ENCODE results near the gene VPS37B.

VPS37B gene

GRCh38 chr12:122840580-122841513 lies 55.1 kb downstream of the VPS37B start:
- Histone ChIP-seq H3K9ac (ENCODE audit: low read depth in 1 of 2, low read length in 2 of 2) (no peak overlapping the region), H3K4me3 (ENCODE audit: low read length in 2 of 2) (no peak overlapping the region), H3K4me1 (ENCODE audit: control insufficient read depth in 2 of 2, insufficient read depth in 2 of 2, low read length in 2 of 2) (peaks cover 33 to 36% of the 10 kb centered on the region in 2 donors), H3K27ac (ENCODE audit: low read depth in 2 of 2, low read length in 2 of 2) (no peak overlapping the region), H3K27me3 (ENCODE audit: control insufficient read depth in 2 of 2, insufficient read depth in 2 of 2, low read length in 2 of 2) (no peaks in the 10 kb centered on the region), H3K9me3 (ENCODE audit: control insufficient read depth in 2 of 2, low read length in 2 of 2) (no peaks in the 10 kb centered on the region), H3K36me3 (ENCODE audit: control insufficient read depth in 2 of 2, insufficient read depth in 2 of 2, low read length in 2 of 2) (peaks cover 0 to 2% of the 10 kb centered on the region in 2 donors)

GRCh38 chr12:122839907-122840554 lies 55.9 kb downstream of the VPS37B start:
- H3K4me3 ChIP-seq (ENCODE audit: low read length in 2 of 2) = no peak overlapping the region
- no peak overlapping the region for H3K27ac ChIP-seq (ENCODE audit: low read depth in 2 of 2, low read length in 2 of 2)
- peaks cover 0 to 2% of the 10 kb centered on the region in 2 donors for H3K36me3 ChIP-seq (ENCODE audit: control insufficient read depth in 2 of 2, insufficient read depth in 2 of 2, low read length in 2 of 2)
- peaks cover 33 to 36% of the 10 kb centered on the region in 2 donors for H3K4me1 ChIP-seq (ENCODE audit: control insufficient read depth in 2 of 2, insufficient read depth in 2 of 2, low read length in 2 of 2)
- H3K27me3 ChIP-seq (ENCODE audit: control insufficient read depth in 2 of 2, insufficient read depth in 2 of 2, low read length in 2 of 2) = no peaks in the 10 kb centered on the region
- H3K9me3 ChIP-seq (ENCODE audit: control insufficient read depth in 2 of 2, low read length in 2 of 2) = no peaks in the 10 kb centered on the region
- no peak overlapping the region for H3K9ac ChIP-seq (ENCODE audit: low read depth in 1 of 2, low read length in 2 of 2)

GRCh38 chr12:122838841-122839240 lies 57.1 kb downstream of the VPS37B start:
- Histone ChIP-seq H3K36me3 (ENCODE audit: control insufficient read depth in 2 of 2, insufficient read depth in 2 of 2, low read length in 2 of 2) (peaks cover 0 to 2% of the 10 kb centered on the region in 2 donors), H3K27me3 (ENCODE audit: control insufficient read depth in 2 of 2, insufficient read depth in 2 of 2, low read length in 2 of 2) (no peaks in the 10 kb centered on the region), H3K4me1 (ENCODE audit: control insufficient read depth in 2 of 2, insufficient read depth in 2 of 2, low read length in 2 of 2) (peaks cover 38 to 45% of the 10 kb centered on the region in 2 donors), H3K4me3 (ENCODE audit: low read length in 2 of 2) (peak overlapping the region; percentile 10 to 31), H3K27ac (ENCODE audit: low read depth in 2 of 2, low read length in 2 of 2) (peak overlapping the region; percentile 77 to 78), H3K9me3 (ENCODE audit: control insufficient read depth in 2 of 2, low read length in 2 of 2) (no peaks in the 10 kb centered on the region), H3K9ac (ENCODE audit: low read depth in 1 of 2, low read length in 2 of 2) (peak overlapping the region; percentile 14 to 61)

GRCh38 chr12:122837306-122838265 lies 58.3 kb downstream of the VPS37B start:
- peak overlapping the region; percentile 78 to 89 for H3K27ac ChIP-seq (ENCODE audit: low read depth in 2 of 2, low read length in 2 of 2)
- peaks cover 38 to 45% of the 10 kb centered on the region in 2 donors for H3K4me1 ChIP-seq (ENCODE audit: control insufficient read depth in 2 of 2, insufficient read depth in 2 of 2, low read length in 2 of 2)
- no peaks in the 10 kb centered on the region for H3K27me3 ChIP-seq (ENCODE audit: control insufficient read depth in 2 of 2, insufficient read depth in 2 of 2, low read length in 2 of 2)
- H3K4me3 ChIP-seq (ENCODE audit: low read length in 2 of 2) = peak overlapping the region; percentile 80 to 82
- peaks cover 0 to 2% of the 10 kb centered on the region in 2 donors for H3K36me3 ChIP-seq (ENCODE audit: control insufficient read depth in 2 of 2, insufficient read depth in 2 of 2, low read length in 2 of 2)
- H3K9ac ChIP-seq (ENCODE audit: low read depth in 1 of 2, low read length in 2 of 2) = peak overlapping the region; percentile 47 to 81
- no peaks in the 10 kb centered on the region for H3K9me3 ChIP-seq (ENCODE audit: control insufficient read depth in 2 of 2, low read length in 2 of 2)

GRCh38 chr12:122836027-122836921 lies 59.6 kb downstream of the VPS37B start:
- Histone ChIP-seq H3K27ac (ENCODE audit: low read depth in 2 of 2, low read length in 2 of 2) (peak overlapping the region; percentile 86 to 89), H3K4me1 (ENCODE audit: control insufficient read depth in 2 of 2, insufficient read depth in 2 of 2, low read length in 2 of 2) (peaks cover 38 to 45% of the 10 kb centered on the region in 2 donors), H3K4me3 (ENCODE audit: low read length in 2 of 2) (peak overlapping the region; percentile 80 to 82), H3K9ac (ENCODE audit: low read depth in 1 of 2, low read length in 2 of 2) (peak overlapping the region; percentile 75 to 81), H3K36me3 (ENCODE audit: control insufficient read depth in 2 of 2, insufficient read depth in 2 of 2, low read length in 2 of 2) (peaks cover 0 to 2% of the 10 kb centered on the region in 2 donors), H3K9me3 (ENCODE audit: control insufficient read depth in 2 of 2, low read length in 2 of 2) (no peaks in the 10 kb centered on the region), H3K27me3 (ENCODE audit: control insufficient read depth in 2 of 2, insufficient read depth in 2 of 2, low read length in 2 of 2) (no peaks in the 10 kb centered on the region)

GRCh38 chr12:122835750-122836026 lies 60.2 kb downstream of the VPS37B start:
- Histone ChIP-seq H3K27ac (ENCODE audit: low read depth in 2 of 2, low read length in 2 of 2) (peak overlapping the region; percentile 86 to 89), H3K27me3 (ENCODE audit: control insufficient read depth in 2 of 2, insufficient read depth in 2 of 2, low read length in 2 of 2) (no peaks in the 10 kb centered on the region), H3K9me3 (ENCODE audit: control insufficient read depth in 2 of 2, low read length in 2 of 2) (no peaks in the 10 kb centered on the region), H3K36me3 (ENCODE audit: control insufficient read depth in 2 of 2, insufficient read depth in 2 of 2, low read length in 2 of 2) (peaks cover 0 to 2% of the 10 kb centered on the region in 2 donors), H3K4me3 (ENCODE audit: low read length in 2 of 2) (peak overlapping the region; percentile 80 to 82), H3K9ac (ENCODE audit: low read depth in 1 of 2, low read length in 2 of 2) (peak overlapping the region; percentile 75 to 81), H3K4me1 (ENCODE audit: control insufficient read depth in 2 of 2, insufficient read depth in 2 of 2, low read length in 2 of 2) (peaks cover 38 to 45% of the 10 kb centered on the region in 2 donors)

- H3K36me3 ChIP-seq (ENCODE audit: control insufficient read depth in 2 of 2, insufficient read depth in 2 of 2, low read length in 2 of 2) = peaks cover 0 to 2% of the 10 kb centered on the region in 2 donors
- peak within 1 kb of the TSS; percentile 80 to 82 for H3K4me3 ChIP-seq (ENCODE audit: low read length in 2 of 2)
- H3K9ac ChIP-seq (ENCODE audit: low read depth in 1 of 2, low read length in 2 of 2) = peak within 1 kb of the TSS; percentile 75 to 81
- H3K4me1 ChIP-seq (ENCODE audit: control insufficient read depth in 2 of 2, insufficient read depth in 2 of 2, low read length in 2 of 2) = peaks cover 35 to 42% of the 10 kb centered on the region in 2 donors
- H3K9me3 ChIP-seq (ENCODE audit: control insufficient read depth in 2 of 2, low read length in 2 of 2) = no peaks in the 10 kb centered on the region
- H3K27me3 ChIP-seq (ENCODE audit: control insufficient read depth in 2 of 2, insufficient read depth in 2 of 2, low read length in 2 of 2) = no peaks in the 10 kb centered on the region
- H3K27ac ChIP-seq (ENCODE audit: low read depth in 2 of 2, low read length in 2 of 2) = peak within 1 kb of the TSS; percentile 86 to 89
These were observed 60.8 kb downstream of the VPS37B start, which contains the start of gene HIP1R for GRCh38 chr12:122834921-122835749. Gene HIP1R, plus strand, starts transcription at chr12:122835457. Its CDS starts 94 bp downstream, at chr12:122835551.

GRCh38 chr12:122834104-122834920 lies 61.6 kb downstream of the VPS37B start:
- Histone ChIP-seq H3K27ac (ENCODE audit: low read depth in 2 of 2, low read length in 2 of 2) (peak overlapping the region; percentile 52 to 72), H3K27me3 (ENCODE audit: control insufficient read depth in 2 of 2, insufficient read depth in 2 of 2, low read length in 2 of 2) (no peaks in the 10 kb centered on the region), H3K4me3 (ENCODE audit: low read length in 2 of 2) (peak overlapping the region; percentile 44 to 59), H3K9me3 (ENCODE audit: control insufficient read depth in 2 of 2, low read length in 2 of 2) (no peaks in the 10 kb centered on the region), H3K9ac (ENCODE audit: low read depth in 1 of 2, low read length in 2 of 2) (peak overlapping the region; percentile 27 to 38), H3K4me1 (ENCODE audit: control insufficient read depth in 2 of 2, insufficient read depth in 2 of 2, low read length in 2 of 2) (peaks cover 28 to 37% of the 10 kb centered on the region in 2 donors), H3K36me3 (ENCODE audit: control insufficient read depth in 2 of 2, insufficient read depth in 2 of 2, low read length in 2 of 2) (no peaks in the 10 kb centered on the region)
